Colonic mucosa (tissue), 4 donors: ENCODE measurements around the gene MCCC1. TPM values are rescaled to one million over a fixed set of nuclear protein-coding genes. Genes with fewer than 3 reads are reported as not detected.

Experiments used
- DNase-seq: peaks from one replicate; pipeline ENCODE4 v3.0.0-alpha.2; 2020
- H3K27ac ChIP-seq: fragments of 200-600 bp; one replicate; pipeline ENCODE4 v1.8.0; 2021
- H3K27me3 ChIP-seq: fragments of 200-600 bp; one replicate; pipeline ENCODE4 v1.8.0; 2021
- H3K36me3 ChIP-seq: fragments of 200-600 bp; one replicate; pipeline ENCODE4 v1.8.0; 2021
- H3K4me1 ChIP-seq: fragments of 200-600 bp; one replicate; pipeline ENCODE4 v1.8.0; 2021; ENCODE audit warnings: mild to moderate bottlenecking
- H3K4me3 ChIP-seq: fragments of 200-600 bp; one replicate; pipeline ENCODE4 v1.8.0; 2021
- H3K9ac ChIP-seq, 2 donors: one replicate each; pipeline ENCODE4 v1.7.0; 2013; ENCODE audit warnings: control low read depth in 2 of 2, low read depth in 2 of 2, low read length in 2 of 2
- H3K9me3 ChIP-seq: fragments of 200-600 bp; one replicate; pipeline ENCODE4 v1.8.0; 2021
- CTCF ChIP-seq: fragments of 200-600 bp; IDR thresholded peaks from one replicate; pipeline ENCODE4 v1.8.0; 2022; ENCODE audit warnings: antibody characterized with exemption, mild to moderate bottlenecking
- intact Hi-C: fragments of 100-400 bp; cut with DNase I; formaldehyde crosslinking; loops from one replicate; pipeline ENCODE4 v1.14.1; 2022
- total RNA-seq, 2 donors: library from RNA; stranded (reverse); fragmentation: NEBNext Ultra II Directional in 1 of 2; extraction: Animal tissue kit (Norgen Biotek cat#: 25700) in 1 of 2; gene quantifications; one replicate each; pipeline ENCODE4 v1.2.1, GENCODE V29; 2021
- donor health status: healthy.
- donor health status: DM: no; HTN: no; CAD: no.
- donor health status: DM: no; HTN: no; CAD: no.

The MCCC1 gene
- total RNA-seq, 2 donors from 2014 or later = 24.9 to 27.2 TPM

- Histone ChIP-seq H3K9me3 (no peaks in the 10 kb centered on the region), H3K9ac (peak overlapping the region; percentile 61 to 67), H3K27ac (no peak overlapping the region), H3K4me3 (peak overlapping the region; percentile 96), H3K4me1 (peaks cover 4% of the 10 kb centered on the region), H3K36me3 (no peaks in the 10 kb centered on the region), H3K27me3 (no peaks in the 10 kb centered on the region)
- no peak for DNase-seq
- intact Hi-C loops = loop anchor here (5.0 kb wide), 1 partner anchor 116 kb away; the partner anchor contains the start of gene MCCC1
- no peak for TF ChIP-seq CTCF
Observed at GRCh38 chr3:182981038-182981380, 118.3 kb downstream of the MCCC1 start.

GRCh38 chr3:182980204-182981037, 118.9 kb downstream of the MCCC1 start, which contains the start of gene DCUN1D1:
DCUN1D1 (minus strand) TSS chr3:182980538; CDS start chr3:182980489, 49 bp downstream.
- H3K4me3 ChIP-seq = peak within 1 kb of the TSS; percentile 96
- H3K9me3 ChIP-seq = no peaks in the 10 kb centered on the region
- H3K36me3 ChIP-seq = no peaks in the 10 kb centered on the region
- peak within 1 kb of the TSS; percentile 75 for H3K27ac ChIP-seq
- DNase-seq = peak; percentile 90
- no peak for TF ChIP-seq CTCF
- H3K4me1 ChIP-seq = peaks cover 4% of the 10 kb centered on the region
- intact Hi-C loops = loop anchor here (5.0 kb wide), 1 partner anchor 117 kb away; the partner anchor contains the start of gene MCCC1
- H3K27me3 ChIP-seq = no peaks in the 10 kb centered on the region
- H3K9ac ChIP-seq = peak within 1 kb of the TSS; percentile 82 to 83

GRCh38 chr3:182979674-182980191, 119.6 kb downstream of the MCCC1 start:
- peak; percentile 50 for DNase-seq
- intact Hi-C loops = loop anchor here (5.0 kb wide), 1 partner anchor 118 kb away; the partner anchor contains the start of gene MCCC1
- H3K36me3 ChIP-seq = no peaks in the 10 kb centered on the region
- no peaks in the 10 kb centered on the region for H3K27me3 ChIP-seq
- no peaks in the 10 kb centered on the region for H3K9me3 ChIP-seq
- H3K4me3 ChIP-seq = peak overlapping the region; percentile 96
- peak overlapping the region; percentile 82 to 83 for H3K9ac ChIP-seq
- peak overlapping the region; percentile 75 for H3K27ac ChIP-seq
- TF ChIP-seq CTCF = no peak
- H3K4me1 ChIP-seq = peaks cover 4% of the 10 kb centered on the region

- peak overlapping the region; percentile 96 for H3K4me3 ChIP-seq
- peak overlapping the region; percentile 68 to 82 for H3K9ac ChIP-seq
- intact Hi-C loops = no loop called here
- no peak for TF ChIP-seq CTCF
- H3K27me3 ChIP-seq = no peaks in the 10 kb centered on the region
- no peak for DNase-seq
- peaks cover 4% of the 10 kb centered on the region for H3K4me1 ChIP-seq
- H3K36me3 ChIP-seq = no peaks in the 10 kb centered on the region
- H3K27ac ChIP-seq = peak overlapping the region; percentile 75
- no peaks in the 10 kb centered on the region for H3K9me3 ChIP-seq
Observed at GRCh38 chr3:182979103-182979673, 120.1 kb downstream of the MCCC1 start.

GRCh38 chr3:182978387-182978786, 120.9 kb downstream of the MCCC1 start:
- intact Hi-C loops = no loop called here
- no peak overlapping the region for H3K4me3 ChIP-seq
- no peak for TF ChIP-seq CTCF
- DNase-seq = no peak
- no peaks in the 10 kb centered on the region for H3K27me3 ChIP-seq
- peaks cover 4% of the 10 kb centered on the region for H3K4me1 ChIP-seq
- no peak overlapping the region for H3K9ac ChIP-seq
- no peaks in the 10 kb centered on the region for H3K9me3 ChIP-seq
- H3K36me3 ChIP-seq = no peaks in the 10 kb centered on the region
- H3K27ac ChIP-seq = no peak overlapping the region
